DND-41 (cell line): ENCODE results near the gene RAD9A.

Experiments used
- EZH2 ChIP-seq: IDR thresholded peaks from 3 replicates; pipeline ENCODE4 v1.6.1; 2012; ENCODE audit warnings: borderline replicate concordance, low read depth, mild to moderate bottlenecking, moderate library complexity, low read length, inconsistent platforms; ENCODE audit not compliant: severe bottlenecking
- TF ChIP-seq, protein P1 (sequence below): IDR thresholded peaks from 2 replicates; pipeline ENCODE4 v1.5.1; 2012; ENCODE audit warnings: borderline replicate concordance, low read length, moderate library complexity, mild to moderate bottlenecking; ENCODE audit not compliant: poor library complexity, severe bottlenecking; ENCODE audit errors: extremely low read depth

DNA sequence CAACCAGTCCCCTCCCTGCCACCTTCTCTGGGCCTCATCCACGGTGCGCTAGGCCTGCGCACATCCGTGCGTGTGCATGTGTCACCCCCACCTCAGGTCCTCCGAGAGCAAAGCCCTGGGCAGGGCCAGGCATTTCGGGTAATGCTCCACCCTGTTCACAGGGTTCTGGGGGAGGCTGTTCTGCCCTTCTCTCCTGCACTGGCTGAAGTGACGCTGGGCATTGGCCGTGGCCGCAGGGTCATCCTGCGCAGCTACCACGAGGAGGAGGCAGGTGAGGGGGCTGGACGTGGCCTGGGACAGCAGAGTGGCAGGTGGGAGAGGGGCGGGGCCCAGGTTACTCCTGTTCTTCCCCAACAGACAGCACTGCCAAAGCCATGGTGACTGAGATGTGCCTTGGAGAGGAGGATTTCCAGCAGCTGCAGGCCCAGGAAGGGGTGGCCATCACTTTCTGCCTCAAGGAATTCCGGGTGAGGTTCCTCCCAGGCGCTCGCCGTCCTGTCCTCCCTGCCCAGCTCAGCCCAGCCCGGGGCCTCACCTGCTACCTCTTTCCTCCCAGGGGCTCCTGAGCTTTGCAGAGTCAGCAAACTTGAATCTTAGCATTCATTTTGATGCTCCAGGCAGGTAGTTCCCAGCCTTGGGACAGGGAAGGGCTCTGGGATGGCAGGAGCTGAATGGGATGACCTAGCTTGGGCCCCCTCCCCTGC is 3.9 kb downstream of the RAD9A start:
- no peak for TF ChIP-seq EZH2
- TF ChIP-seq, protein P1, sequence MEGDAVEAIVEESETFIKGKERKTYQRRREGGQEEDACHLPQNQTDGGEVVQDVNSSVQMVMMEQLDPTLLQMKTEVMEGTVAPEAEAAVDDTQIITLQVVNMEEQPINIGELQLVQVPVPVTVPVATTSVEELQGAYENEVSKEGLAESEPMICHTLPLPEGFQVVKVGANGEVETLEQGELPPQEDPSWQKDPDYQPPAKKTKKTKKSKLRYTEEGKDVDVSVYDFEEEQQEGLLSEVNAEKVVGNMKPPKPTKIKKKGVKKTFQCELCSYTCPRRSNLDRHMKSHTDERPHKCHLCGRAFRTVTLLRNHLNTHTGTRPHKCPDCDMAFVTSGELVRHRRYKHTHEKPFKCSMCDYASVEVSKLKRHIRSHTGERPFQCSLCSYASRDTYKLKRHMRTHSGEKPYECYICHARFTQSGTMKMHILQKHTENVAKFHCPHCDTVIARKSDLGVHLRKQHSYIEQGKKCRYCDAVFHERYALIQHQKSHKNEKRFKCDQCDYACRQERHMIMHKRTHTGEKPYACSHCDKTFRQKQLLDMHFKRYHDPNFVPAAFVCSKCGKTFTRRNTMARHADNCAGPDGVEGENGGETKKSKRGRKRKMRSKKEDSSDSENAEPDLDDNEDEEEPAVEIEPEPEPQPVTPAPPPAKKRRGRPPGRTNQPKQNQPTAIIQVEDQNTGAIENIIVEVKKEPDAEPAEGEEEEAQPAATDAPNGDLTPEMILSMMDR = no peak
